ENCODE measurements around the gene ADCY10. TPM values are rescaled to one million over a fixed set of nuclear protein-coding genes. Genes with fewer than 3 reads are reported as not detected.
"Not testable (repeated sequence)": the region's sequence is repeated elsewhere in the genome, so short reads cannot be mapped to it uniquely, and the experiment has no call there.

Gene ADCY10
- total RNA-seq, 1 donor from 2014 or later: 0.94 TPM

DNA sequence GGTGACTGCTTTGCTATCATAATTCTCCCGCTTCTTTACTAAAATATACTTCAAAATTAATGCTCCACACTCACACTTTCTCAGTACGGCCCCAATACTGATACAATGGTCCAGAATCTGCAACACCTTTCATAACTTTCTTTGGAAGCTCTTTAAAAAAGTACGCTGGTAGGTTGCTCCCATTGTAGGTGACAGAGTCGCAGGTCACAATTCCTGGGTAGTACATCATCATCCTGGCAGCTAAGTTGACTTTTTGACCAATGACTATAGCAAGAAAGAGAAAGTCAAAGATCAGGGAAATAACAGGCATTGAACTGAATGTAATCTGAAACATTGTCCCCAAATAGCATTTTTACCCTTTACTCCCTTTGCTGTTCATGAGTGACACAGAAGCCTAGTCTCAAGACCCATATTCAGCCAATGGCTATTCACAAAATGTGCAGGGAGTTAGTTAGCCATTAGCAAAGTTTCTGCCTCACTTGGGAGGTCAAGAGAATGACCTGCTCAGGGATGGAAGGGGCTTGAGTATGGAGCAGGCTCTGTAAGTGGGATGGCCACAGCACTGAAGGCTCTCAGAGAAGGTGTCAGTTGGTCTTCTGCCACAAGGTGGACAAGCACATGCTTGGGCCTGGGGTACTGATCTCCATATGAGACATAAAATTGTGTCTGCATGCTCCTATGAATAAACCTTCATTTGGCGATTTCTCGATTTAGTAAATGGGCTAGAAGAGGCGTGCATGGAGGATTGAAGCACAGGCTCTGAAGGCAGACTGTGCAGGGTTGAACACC, 35.4 kb downstream of the ADCY10 start:
- H3K4me1 Mint-ChIP-seq (ENCODE audit: unreplicated experiment): no peaks in the 10 kb centered on the region
- no peaks in the 10 kb centered on the region for H3K27me3 Mint-ChIP-seq (ENCODE audit: unreplicated experiment)
- no peaks in the 10 kb centered on the region for H3K36me3 Mint-ChIP-seq (ENCODE audit: unreplicated experiment)
- DNase-seq (ENCODE audit: extremely low spot score, unreplicated experiment): no peak
- H3K9me3 Mint-ChIP-seq (ENCODE audit: unreplicated experiment): no peaks in the 10 kb centered on the region
- TF ChIP-seq, protein P1, sequence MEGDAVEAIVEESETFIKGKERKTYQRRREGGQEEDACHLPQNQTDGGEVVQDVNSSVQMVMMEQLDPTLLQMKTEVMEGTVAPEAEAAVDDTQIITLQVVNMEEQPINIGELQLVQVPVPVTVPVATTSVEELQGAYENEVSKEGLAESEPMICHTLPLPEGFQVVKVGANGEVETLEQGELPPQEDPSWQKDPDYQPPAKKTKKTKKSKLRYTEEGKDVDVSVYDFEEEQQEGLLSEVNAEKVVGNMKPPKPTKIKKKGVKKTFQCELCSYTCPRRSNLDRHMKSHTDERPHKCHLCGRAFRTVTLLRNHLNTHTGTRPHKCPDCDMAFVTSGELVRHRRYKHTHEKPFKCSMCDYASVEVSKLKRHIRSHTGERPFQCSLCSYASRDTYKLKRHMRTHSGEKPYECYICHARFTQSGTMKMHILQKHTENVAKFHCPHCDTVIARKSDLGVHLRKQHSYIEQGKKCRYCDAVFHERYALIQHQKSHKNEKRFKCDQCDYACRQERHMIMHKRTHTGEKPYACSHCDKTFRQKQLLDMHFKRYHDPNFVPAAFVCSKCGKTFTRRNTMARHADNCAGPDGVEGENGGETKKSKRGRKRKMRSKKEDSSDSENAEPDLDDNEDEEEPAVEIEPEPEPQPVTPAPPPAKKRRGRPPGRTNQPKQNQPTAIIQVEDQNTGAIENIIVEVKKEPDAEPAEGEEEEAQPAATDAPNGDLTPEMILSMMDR (IDR thresholded peaks at IDR 0.05): no peak
- H3K4me3 Mint-ChIP-seq (ENCODE audit: unreplicated experiment): no peak overlapping the region
- H3K27ac Mint-ChIP-seq (ENCODE audit: unreplicated experiment): no peak overlapping the region

- H3K9me3 Mint-ChIP-seq (ENCODE audit: unreplicated experiment): no peaks in the 10 kb centered on the region
- H3K27me3 Mint-ChIP-seq (ENCODE audit: unreplicated experiment): no peaks in the 10 kb centered on the region
- H3K36me3 Mint-ChIP-seq (ENCODE audit: unreplicated experiment): no peaks in the 10 kb centered on the region
- no peak overlapping the region for H3K27ac Mint-ChIP-seq (ENCODE audit: unreplicated experiment)
- DNase-seq (ENCODE audit: extremely low spot score, unreplicated experiment): no peak
- TF ChIP-seq, protein P1 (IDR thresholded peaks at IDR 0.05): no peak
- no peaks in the 10 kb centered on the region for H3K4me1 Mint-ChIP-seq (ENCODE audit: unreplicated experiment)
- no peak overlapping the region for H3K4me3 Mint-ChIP-seq (ENCODE audit: unreplicated experiment)
Observed at GRCh38 chr1:167876597-167877175, 37.2 kb downstream of the ADCY10 start.

- Mint-ChIP-seq H3K4me1 (ENCODE audit: unreplicated experiment) (peaks cover 6% of the 10 kb centered on the region), H3K9me3 (ENCODE audit: unreplicated experiment) (no peaks in the 10 kb centered on the region), H3K27ac (ENCODE audit: unreplicated experiment) (no peak overlapping the region), H3K27me3 (ENCODE audit: unreplicated experiment) (no peaks in the 10 kb centered on the region), H3K4me3 (ENCODE audit: unreplicated experiment) (no peak overlapping the region), H3K36me3 (ENCODE audit: unreplicated experiment) (no peaks in the 10 kb centered on the region)
- DNase-seq (ENCODE audit: extremely low spot score, unreplicated experiment): no peak
- TF ChIP-seq, protein P1 (IDR thresholded peaks at IDR 0.05): no peak
Observed at GRCh38 chr1:167871331-167871730, 42.6 kb downstream of the ADCY10 start.

DNA sequence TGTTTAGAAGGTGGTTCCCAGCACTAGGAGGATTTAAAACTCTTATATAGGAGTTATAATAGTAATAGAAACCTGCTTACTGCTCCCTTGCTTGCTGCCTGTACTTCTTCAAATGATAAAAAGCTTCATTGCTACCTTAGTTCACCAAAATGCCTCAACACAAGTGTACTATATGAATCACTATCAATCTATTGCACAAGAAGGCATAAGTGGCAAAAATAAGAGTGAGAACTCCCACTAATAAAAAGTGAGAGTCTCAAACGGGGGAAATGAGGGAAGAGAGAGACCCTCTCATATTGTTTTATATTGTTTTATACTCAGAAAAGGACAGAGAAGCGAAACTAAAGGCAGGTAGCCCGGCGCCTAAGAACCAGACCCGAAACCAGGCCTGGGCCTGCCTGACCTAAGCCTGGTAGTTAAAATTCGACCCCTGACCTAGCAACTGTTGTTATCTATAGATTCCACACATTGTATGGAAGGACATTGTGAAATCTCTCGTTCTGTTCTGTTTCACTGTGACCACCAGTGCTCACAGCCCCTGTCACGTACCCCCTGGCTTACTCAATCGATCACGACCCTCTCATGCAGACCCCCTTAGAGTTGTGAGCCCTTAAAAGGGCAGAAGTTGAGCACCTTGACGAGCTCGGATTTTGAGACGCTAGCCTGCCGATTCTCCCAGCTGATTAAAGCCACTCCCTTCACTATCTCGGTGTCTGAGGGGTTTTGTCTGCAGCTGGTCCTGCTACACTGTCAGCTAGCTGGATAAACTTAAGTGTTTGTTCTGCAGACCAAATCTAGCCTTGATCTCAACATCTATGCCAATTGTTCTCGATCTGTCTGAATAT, 44.6 kb downstream of the ADCY10 start:
- H3K27me3 Mint-ChIP-seq (ENCODE audit: unreplicated experiment); H3K27ac Mint-ChIP-seq (ENCODE audit: unreplicated experiment); H3K4me1 Mint-ChIP-seq (ENCODE audit: unreplicated experiment); H3K36me3 Mint-ChIP-seq (ENCODE audit: unreplicated experiment); H3K9me3 Mint-ChIP-seq (ENCODE audit: unreplicated experiment); DNase-seq (ENCODE audit: extremely low spot score, unreplicated experiment); H3K4me3 Mint-ChIP-seq (ENCODE audit: unreplicated experiment): not testable (repeated sequence)

GRCh38 chr1:167866739-167867414, 47.1 kb downstream of the ADCY10 start:
- H3K4me3 Mint-ChIP-seq (ENCODE audit: unreplicated experiment); H3K36me3 Mint-ChIP-seq (ENCODE audit: unreplicated experiment); H3K9me3 Mint-ChIP-seq (ENCODE audit: unreplicated experiment); DNase-seq (ENCODE audit: extremely low spot score, unreplicated experiment); H3K27ac Mint-ChIP-seq (ENCODE audit: unreplicated experiment); H3K4me1 Mint-ChIP-seq (ENCODE audit: unreplicated experiment); H3K27me3 Mint-ChIP-seq (ENCODE audit: unreplicated experiment): not testable (repeated sequence)

- DNase-seq (ENCODE audit: extremely low spot score, unreplicated experiment); H3K27ac Mint-ChIP-seq (ENCODE audit: unreplicated experiment); H3K4me1 Mint-ChIP-seq (ENCODE audit: unreplicated experiment); H3K36me3 Mint-ChIP-seq (ENCODE audit: unreplicated experiment); H3K4me3 Mint-ChIP-seq (ENCODE audit: unreplicated experiment); H3K27me3 Mint-ChIP-seq (ENCODE audit: unreplicated experiment); H3K9me3 Mint-ChIP-seq (ENCODE audit: unreplicated experiment): not testable (repeated sequence)
Observed at GRCh38 chr1:167866326-167866725, 47.6 kb downstream of the ADCY10 start.

DNA sequence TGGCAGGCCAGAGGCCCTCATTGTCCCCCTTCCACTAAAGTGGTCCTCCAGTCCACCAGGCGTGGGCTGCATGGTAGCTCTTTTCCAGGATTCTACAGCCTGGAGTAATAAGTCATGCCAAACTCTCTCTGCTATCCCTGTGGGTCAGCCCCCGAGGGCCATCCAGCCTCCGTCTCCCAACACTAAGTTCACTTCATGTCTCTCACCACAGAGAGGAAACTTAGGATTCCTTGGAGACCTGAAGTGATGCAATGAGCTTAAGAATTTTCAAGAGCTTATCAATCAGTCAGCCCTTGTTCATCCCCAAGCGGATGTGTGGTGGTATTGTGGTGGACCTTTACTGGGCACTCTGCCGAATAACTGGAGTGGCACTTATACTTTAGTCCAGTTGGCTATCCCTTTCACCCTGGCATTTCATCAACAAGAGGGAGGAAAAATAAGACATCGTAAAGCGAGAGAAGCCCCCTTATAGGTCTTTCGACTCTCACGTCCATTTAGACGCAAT, 48.1 kb downstream of the ADCY10 start:
- DNase-seq (ENCODE audit: extremely low spot score, unreplicated experiment); H3K9me3 Mint-ChIP-seq (ENCODE audit: unreplicated experiment); H3K4me3 Mint-ChIP-seq (ENCODE audit: unreplicated experiment); H3K4me1 Mint-ChIP-seq (ENCODE audit: unreplicated experiment); H3K27ac Mint-ChIP-seq (ENCODE audit: unreplicated experiment); H3K27me3 Mint-ChIP-seq (ENCODE audit: unreplicated experiment); H3K36me3 Mint-ChIP-seq (ENCODE audit: unreplicated experiment): not testable (repeated sequence)

DNA sequence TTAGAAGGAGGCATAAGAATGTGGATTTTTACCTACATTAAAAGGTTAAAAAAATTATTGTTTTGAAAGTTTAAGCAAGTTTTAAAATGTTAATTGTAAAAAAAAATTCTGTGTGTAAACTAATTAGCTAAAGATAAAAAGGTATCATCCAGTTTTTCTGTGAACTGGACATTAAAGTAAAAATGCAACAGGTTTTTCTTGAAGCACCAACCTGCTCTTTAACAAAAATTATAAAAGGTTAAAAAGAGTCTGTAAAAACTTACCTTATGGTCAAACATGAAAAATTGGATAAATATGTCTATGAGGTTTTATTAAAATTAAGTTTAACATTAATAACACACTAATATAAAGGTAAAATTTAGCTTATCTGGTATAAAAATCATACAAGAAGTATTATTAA, 48.7 kb downstream of the ADCY10 start:
- H3K4me1 Mint-ChIP-seq (ENCODE audit: unreplicated experiment); DNase-seq (ENCODE audit: extremely low spot score, unreplicated experiment); H3K4me3 Mint-ChIP-seq (ENCODE audit: unreplicated experiment); H3K27ac Mint-ChIP-seq (ENCODE audit: unreplicated experiment); H3K9me3 Mint-ChIP-seq (ENCODE audit: unreplicated experiment); H3K36me3 Mint-ChIP-seq (ENCODE audit: unreplicated experiment); H3K27me3 Mint-ChIP-seq (ENCODE audit: unreplicated experiment): not testable (repeated sequence)

All from osteocyte (in vitro differentiated cells).